Measurements from ENCODE around the gene GALT.
A peak's percentile ranks its signal among the peaks of the same experiment; 100 is the strongest.

- peak; percentile 86 to 90 for TF ChIP-seq CTCF (conservative IDR thresholded peaks at IDR 0.05 in 1 of 2, IDR thresholded peaks at IDR 0.05 in 1 of 2; ENCODE audit: extremely low read depth in 1 of 2, insufficient read depth in 1 of 2, low read depth in 1 of 2, low read length in 2 of 2)
- TF ChIP-seq EZH2 (IDR thresholded peaks at IDR 0.05; ENCODE audit: borderline replicate concordance, low read length), result no peak
Measured at GRCh38 chr9:34633851-34634550, 12.5 kb upstream of the GALT start.
